Endothelial cell of umbilical vein (primary cell): ENCODE data around the gene NALCN.

Source experiments
- EZH2 ChIP-seq: IDR thresholded peaks from 2 replicates; pipeline ENCODE4 v1.6.1; 2012; ENCODE audit warnings: borderline replicate concordance, low read depth, mild to moderate bottlenecking, moderate library complexity, low read length, inconsistent platforms; ENCODE audit not compliant: severe bottlenecking
- POLR2A ChIP-seq: IDR thresholded peaks from 2 replicates; pipeline ENCODE4 v1.6.1; 2012; ENCODE audit warnings: low read depth, mild to moderate bottlenecking, control low read depth, low read length
- TF ChIP-seq, protein P1 (sequence below), 2 donors: IDR thresholded peaks; 1 replicate in 1 of 2; 2 replicates in 1 of 2; pipeline ENCODE4 v1.5.1; 2011; ENCODE audit warnings: low read length in 2 of 2, mild to moderate bottlenecking in 2 of 2, moderate library complexity in 2 of 2, control low read depth in 1 of 2, inconsistent platforms in 1 of 2, low read depth in 1 of 2; ENCODE audit not compliant: insufficient read depth in 1 of 2; ENCODE audit errors: extremely low read depth in 1 of 2
- TF ChIP-seq, protein P2 (sequence below): IDR thresholded peaks from 2 replicates; pipeline ENCODE4 v1.6.1; 2011; ENCODE audit not compliant: insufficient read depth, insufficient read length

DNA sequence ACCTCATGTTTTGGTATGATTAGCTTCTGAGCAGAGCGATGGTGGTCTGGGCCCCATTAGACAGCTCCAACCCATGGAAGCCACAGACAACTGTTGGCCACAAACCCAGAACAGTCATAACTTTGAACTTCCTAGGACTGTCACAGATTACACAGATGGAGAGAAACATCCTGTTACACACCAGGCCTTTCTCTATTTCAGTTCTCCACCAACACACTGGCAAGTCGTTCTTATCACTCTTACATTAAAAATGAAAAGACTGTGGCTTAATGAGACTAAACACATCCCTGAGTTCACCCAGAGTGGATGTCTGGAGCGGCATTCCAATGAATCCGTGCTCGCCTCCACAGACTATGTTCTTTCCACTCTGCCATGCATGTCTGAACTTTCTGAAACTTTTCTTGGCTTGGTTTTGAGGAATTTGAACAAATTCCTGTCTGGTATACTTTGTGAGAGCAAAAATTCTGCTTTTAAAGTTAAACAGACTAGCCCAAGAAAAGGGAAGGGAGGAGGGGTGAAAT lies 109.1 kb downstream of the NALCN start:
- no peak for TF ChIP-seq POLR2A
- no peak for TF ChIP-seq EZH2
- TF ChIP-seq, protein P1, sequence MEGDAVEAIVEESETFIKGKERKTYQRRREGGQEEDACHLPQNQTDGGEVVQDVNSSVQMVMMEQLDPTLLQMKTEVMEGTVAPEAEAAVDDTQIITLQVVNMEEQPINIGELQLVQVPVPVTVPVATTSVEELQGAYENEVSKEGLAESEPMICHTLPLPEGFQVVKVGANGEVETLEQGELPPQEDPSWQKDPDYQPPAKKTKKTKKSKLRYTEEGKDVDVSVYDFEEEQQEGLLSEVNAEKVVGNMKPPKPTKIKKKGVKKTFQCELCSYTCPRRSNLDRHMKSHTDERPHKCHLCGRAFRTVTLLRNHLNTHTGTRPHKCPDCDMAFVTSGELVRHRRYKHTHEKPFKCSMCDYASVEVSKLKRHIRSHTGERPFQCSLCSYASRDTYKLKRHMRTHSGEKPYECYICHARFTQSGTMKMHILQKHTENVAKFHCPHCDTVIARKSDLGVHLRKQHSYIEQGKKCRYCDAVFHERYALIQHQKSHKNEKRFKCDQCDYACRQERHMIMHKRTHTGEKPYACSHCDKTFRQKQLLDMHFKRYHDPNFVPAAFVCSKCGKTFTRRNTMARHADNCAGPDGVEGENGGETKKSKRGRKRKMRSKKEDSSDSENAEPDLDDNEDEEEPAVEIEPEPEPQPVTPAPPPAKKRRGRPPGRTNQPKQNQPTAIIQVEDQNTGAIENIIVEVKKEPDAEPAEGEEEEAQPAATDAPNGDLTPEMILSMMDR (IDR thresholded peaks at IDR 0.05; ENCODE audit: extremely low read depth in 1 of 2, insufficient read depth in 1 of 2, low read depth in 1 of 2, low read length in 2 of 2) = no peak
- TF ChIP-seq, protein P2, sequence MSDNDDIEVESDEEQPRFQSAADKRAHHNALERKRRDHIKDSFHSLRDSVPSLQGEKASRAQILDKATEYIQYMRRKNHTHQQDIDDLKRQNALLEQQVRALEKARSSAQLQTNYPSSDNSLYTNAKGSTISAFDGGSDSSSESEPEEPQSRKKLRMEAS = no peak
